Small intestine (tissue), 4 donors: Measurements from ENCODE around the gene OR4D2. TPM values are rescaled to one million over a fixed set of nuclear protein-coding genes. Genes with fewer than 3 reads are reported as not detected.

Experiments used
- polyA plus RNA-seq, 4 donors: library from polyadenylated mRNA; stranded (reverse) in 3 of 4; unstranded in 1 of 4; fragments of 200-250 nt in 3 of 4; fragments of 120-200 nt in 1 of 4; gene quantifications; one replicate each; pipeline versions ENCODE4 v1.2.1 to v1.2.3, GENCODE V29; 2013
- donor health status: healthy with polysubstance abuse.
- donor health status: Bipolar disorder and iron deficiency.
- donor health status: healthy.

The OR4D2 gene
- polyA plus RNA-seq, 4 donors, result not detected

Other genes starting within 250 kb of the OR4D2 start
- 10 to 100 TPM in 1 of 4 donors, 1 to 10 TPM in 3; 1.6 to 14.9 (median 6.1) TPM for gene CUEDC1, start 211.6 kb upstream of the OR4D2 start, polyA plus RNA-seq
- 10 to 100 TPM; 11.4 to 42.8 (median 18.7) TPM for gene VEZF1, start 178.7 kb upstream of the OR4D2 start, polyA plus RNA-seq
- gene SRSF1, start 159.7 kb upstream of the OR4D2 start, polyA plus RNA-seq, result 100 to 1,000 TPM in 2 of 4 donors, 10 to 100 TPM in 2; 62.7 to 193 (median 106) TPM
- gene DYNLL2, start 83.6 kb upstream of the OR4D2 start, polyA plus RNA-seq, result 10 to 100 TPM; 18.9 to 41.9 (median 32.7) TPM
- under 1 TPM in 1 of 4 donors, not detected in 3; 0.03 TPM for gene OR4D1, start 18.6 kb upstream of the OR4D2 start, polyA plus RNA-seq
- gene EPX, start 25.7 kb downstream of the OR4D2 start, polyA plus RNA-seq, result under 1 TPM in 1 of 4 donors, not detected in 3; 0.24 TPM
- 10 to 100 TPM in 2 of 4 donors, 1 to 10 TPM in 2; 2.7 to 26.6 (median 9.2) TPM for gene MKS1, start 52.3 kb downstream of the OR4D2 start, polyA plus RNA-seq
- gene LPO, start 71.6 kb downstream of the OR4D2 start, polyA plus RNA-seq, result under 1 TPM in 2 of 4 donors, not detected in 2; 0.44 to 0.55 TPM
- gene MPO, start 114.0 kb downstream of the OR4D2 start, polyA plus RNA-seq, result 1 to 10 TPM in 1 of 4 donors, under 1 TPM in 1, not detected in 2; 0.12 to 1.1 TPM
- 10 to 100 TPM in 1 of 4 donors, 1 to 10 TPM in 2, under 1 TPM in 1; 0.89 to 10.9 (median 2.6) TPM for gene TSPOAP1, start 161.8 kb downstream of the OR4D2 start, polyA plus RNA-seq
- 100 to 1,000 TPM in 1 of 4 donors, 10 to 100 TPM in 3; 70.3 to 102 (median 79.7) TPM for gene SUPT4H1, start 185.2 kb downstream of the OR4D2 start, polyA plus RNA-seq